Tibial nerve (tissue), 4 donors: Measurements from ENCODE around the gene SLCO1B1. TPM values are rescaled to one million over a fixed set of nuclear protein-coding genes. Genes with fewer than 3 reads are reported as not detected.
"Not testable (repeated sequence)": the region's sequence is repeated elsewhere in the genome, so short reads cannot be mapped to it uniquely, and the experiment has no call there.

Source experiments
- DNase-seq, 2 donors: peaks; one replicate each; pipeline ENCODE4 v3.0.0-alpha.2; 2019; ENCODE audit warnings: low spot score in 2 of 2
- H3K27ac ChIP-seq, 4 donors: fragments of 200-600 bp; sonication (generic) in 3 of 4; one replicate each; pipeline ENCODE4 v1.5.1; 2017 to 2019; ENCODE audit warnings: mild to moderate bottlenecking in 1 of 4
- H3K27me3 ChIP-seq, 2 donors: fragments of 200-600 bp; sonication (generic) in 1 of 2; one replicate each; pipeline versions ENCODE4 v1.5.1 to v1.6.0; 2017 to 2019
- H3K36me3 ChIP-seq, 3 donors: fragments of 200-600 bp; sonication (generic); one replicate each; pipeline ENCODE4 v1.5.1; 2018 to 2019
- H3K4me1 ChIP-seq, 4 donors: fragments of 200-600 bp; sonication (generic) in 3 of 4; one replicate each; pipeline ENCODE4 v1.5.1; 2017 to 2019
- H3K4me3 ChIP-seq, 4 donors: fragments of 200-600 bp; sonication (generic) in 3 of 4; one replicate each; pipeline ENCODE4 v1.5.1; 2017 to 2019; ENCODE audit warnings: mild to moderate bottlenecking in 1 of 4, moderate library complexity in 1 of 4
- H3K9me3 ChIP-seq, 4 donors: fragments of 200-600 bp; sonication (generic) in 3 of 4; one replicate each; pipeline ENCODE4 v1.5.1; 2017 to 2019
- CTCF ChIP-seq, 5 experiments: fragments of 200-600 bp in 3 of 5; fragments of 450-650 bp in 2 of 5; sonication (generic) in 3 of 5; IDR thresholded peaks; one replicate each; pipeline ENCODE4 v1.5.1; 2016 to 2019; ENCODE audit warnings: antibody characterized with exemption in 5 of 5, mild to moderate bottlenecking in 3 of 5, moderate library complexity in 2 of 5
- EP300 ChIP-seq, 2 donors: sonication (generic); formaldehyde crosslinking; IDR thresholded peaks; one replicate each; pipeline ENCODE4 v1.6.1; 2017; ENCODE audit warnings: antibody characterized with exemption in 2 of 2, mild to moderate bottlenecking in 1 of 2
- POLR2A ChIP-seq, 2 donors: fragments of 450-650 bp; IDR thresholded peaks; one replicate each; pipeline ENCODE4 v1.6.1; 2017; ENCODE audit warnings: antibody characterized with exemption in 2 of 2, mild to moderate bottlenecking in 2 of 2, moderate library complexity in 2 of 2
- WGBS, 2 donors: methylation state at CpG; one replicate each; pipeline ENCODE4 v1.1.5; 2018; 5-methylcytosine and 5-hydroxymethylcytosine counted together
- total RNA-seq, 4 donors: library from RNA; depleted of rRNA; stranded (reverse); fragments of >200 nt; gene quantifications; one replicate each; pipeline ENCODE4 v1.1.0, GENCODE V29; 2016

SLCO1B1 gene
- under 1 TPM in 1 of 4 donors, not detected in 3; 0.78 TPM for total RNA-seq

GRCh38 chr12:21130998-21131397 is at the start of gene SLCO1B1:
Gene SLCO1B1 (plus strand): TSS chr12:21131194. CDS start chr12:21141575, 10,381 bp downstream.
- Histone ChIP-seq H3K27ac (no peak within 1 kb of the TSS), H3K9me3 (no peaks in the 10 kb centered on the region), H3K4me1 (no peaks in the 10 kb centered on the region), H3K4me3 (no peak within 1 kb of the TSS), H3K27me3 (no peaks in the 10 kb centered on the region), H3K36me3 (no peaks in the 10 kb centered on the region)
- TF ChIP-seq POLR2A (IDR thresholded peaks at IDR 0.05), result no peak
- no peak for TF ChIP-seq EP300 (IDR thresholded peaks at IDR 0.05)
- TF ChIP-seq CTCF (IDR thresholded peaks at IDR 0.05), result no peak
- 83 to 90% methylated on average over 3 of the region's 3 CpGs for WGBS, 2 donors
- no peak for DNase-seq

- not testable (repeated sequence) for H3K27ac ChIP-seq, DNase-seq, H3K9me3 ChIP-seq, H3K36me3 ChIP-seq, H3K27me3 ChIP-seq, H3K4me3 ChIP-seq, H3K4me1 ChIP-seq
- 56 to 72% methylated on average over 2 of the region's 2 CpGs for WGBS, 2 donors
Observed at GRCh38 chr12:21084753-21085152, 46.2 kb upstream of the SLCO1B1 start.

GRCh38 chr12:21111732-21112131 is 19.3 kb upstream of the SLCO1B1 start:
- no peak for TF ChIP-seq CTCF (IDR thresholded peaks at IDR 0.05)
- TF ChIP-seq EP300 (IDR thresholded peaks at IDR 0.05), result no peak
- no peak for TF ChIP-seq POLR2A (IDR thresholded peaks at IDR 0.05)
- no peaks in the 10 kb centered on the region for H3K9me3 ChIP-seq
- H3K27ac ChIP-seq, result no peak overlapping the region
- H3K27me3 ChIP-seq, result no peaks in the 10 kb centered on the region
- WGBS, 2 donors, result 86% methylated on average over 4 of the region's 4 CpGs
- no peak for DNase-seq
- no peaks in the 10 kb centered on the region for H3K36me3 ChIP-seq
- no peaks in the 10 kb centered on the region for H3K4me1 ChIP-seq
- no peak overlapping the region for H3K4me3 ChIP-seq

- no peaks in the 10 kb centered on the region for H3K36me3 ChIP-seq
- H3K9me3 ChIP-seq, result no peaks in the 10 kb centered on the region
- 79 to 90% methylated on average over 7 of the region's 7 CpGs for WGBS, 2 donors
- H3K4me1 ChIP-seq, result no peaks in the 10 kb centered on the region
- TF ChIP-seq POLR2A (IDR thresholded peaks at IDR 0.05) (no peak), EP300 (IDR thresholded peaks at IDR 0.05) (no peak), CTCF (IDR thresholded peaks at IDR 0.05) (no peak)
- H3K27ac ChIP-seq, result no peak overlapping the region
- H3K27me3 ChIP-seq, result no peaks in the 10 kb centered on the region
- DNase-seq, result no peak
- no peak overlapping the region for H3K4me3 ChIP-seq
Observed at GRCh38 chr12:21113266-21113665, 17.7 kb upstream of the SLCO1B1 start.

GRCh38 chr12:21117995-21118394 is 13.0 kb upstream of the SLCO1B1 start:
- TF ChIP-seq EP300 (IDR thresholded peaks at IDR 0.05) (no peak), CTCF (IDR thresholded peaks at IDR 0.05) (no peak), POLR2A (IDR thresholded peaks at IDR 0.05) (no peak)
- no peak overlapping the region for H3K4me3 ChIP-seq
- H3K4me1 ChIP-seq, result no peaks in the 10 kb centered on the region
- WGBS, 2 donors, result 92 to 93% methylated on average over 3 of the region's 3 CpGs
- no peaks in the 10 kb centered on the region for H3K9me3 ChIP-seq
- H3K27me3 ChIP-seq, result no peaks in the 10 kb centered on the region
- H3K36me3 ChIP-seq, result no peaks in the 10 kb centered on the region
- H3K27ac ChIP-seq, result no peak overlapping the region
- DNase-seq, result no peak

- 52 to 55% methylated on average over 1 of the region's 1 CpG for WGBS, 2 donors
- H3K36me3 ChIP-seq, result no peaks in the 10 kb centered on the region
- no peaks in the 10 kb centered on the region for H3K4me1 ChIP-seq
- TF ChIP-seq EP300 (IDR thresholded peaks at IDR 0.05) (no peak), CTCF (IDR thresholded peaks at IDR 0.05) (no peak), POLR2A (IDR thresholded peaks at IDR 0.05) (no peak)
- no peak for DNase-seq
- H3K9me3 ChIP-seq, result no peaks in the 10 kb centered on the region
- H3K27ac ChIP-seq, result no peak overlapping the region
- H3K27me3 ChIP-seq, result no peaks in the 10 kb centered on the region
- no peak overlapping the region for H3K4me3 ChIP-seq
Observed at GRCh38 chr12:21118760-21119159, 12.2 kb upstream of the SLCO1B1 start.
